Left lobe of liver (tissue), 2 donors: ENCODE results near the gene ADGRB3. TPM values are rescaled to one million over a fixed set of nuclear protein-coding genes. Genes with fewer than 3 reads are reported as not detected.
A peak's percentile ranks its signal among the peaks of the same experiment; 100 is the strongest.
"Not testable (repeated sequence)": the region's sequence is repeated elsewhere in the genome, so short reads cannot be mapped to it uniquely, and the experiment has no call there.

Source experiments
- ATAC-seq: fragments of 200-7000 bp; cut with Tn5 transposase; one replicate; pipeline ENCODE4 v1.9.1; 2020; ENCODE audit warnings: mild to moderate bottlenecking, moderate library complexity
- DNase-seq: peaks from one replicate; pipeline ENCODE4 v3.0.0-alpha.2; 2020; ENCODE audit warnings: low spot score
- total RNA-seq: library from RNA; stranded (reverse); gene quantifications from one replicate; pipeline ENCODE4 v1.2.1, GENCODE V29; 2021
- donor health status: DM: no; HTN: no; CAD: no; lungs with moderate emphysema.
- donor health status: DM: no; HTN: yes; CAD: no.

Gene ADGRB3
- total RNA-seq, 1 donor from 2014 or later, result 0.38 TPM

GRCh38 chr6:69181964-69182363, 546.9 kb downstream of the ADGRB3 start:
- ATAC-seq (no peak), DNase-seq (no peak)

- ATAC-seq, result no peak
- DNase-seq, result no peak
Observed at GRCh38 chr6:69185276-69185675, 550.2 kb downstream of the ADGRB3 start.

- ATAC-seq, result no peak
- no peak for DNase-seq
Observed at GRCh38 chr6:69202768-69203167, 567.7 kb downstream of the ADGRB3 start.

- DNase-seq (no peak), ATAC-seq (no peak)
Observed at GRCh38 chr6:69216127-69216526, 581.0 kb downstream of the ADGRB3 start.

GRCh38 chr6:69217343-69217742, 582.3 kb downstream of the ADGRB3 start:
- DNase-seq, result no peak
- ATAC-seq, result no peak

GRCh38 chr6:69220375-69220774, 585.3 kb downstream of the ADGRB3 start:
- DNase-seq, result no peak

GRCh38 chr6:69232008-69232407, 596.9 kb downstream of the ADGRB3 start:
- no peak for ATAC-seq
- DNase-seq, result no peak

More at GRCh38 chr6:69220375-69220774, 585.3 kb downstream of the ADGRB3 start:
- no peak for ATAC-seq

- ATAC-seq (no peak), DNase-seq (no peak)
Observed at GRCh38 chr6:69232496-69232895, 597.4 kb downstream of the ADGRB3 start.

GRCh38 chr6:69232911-69233448, 597.9 kb downstream of the ADGRB3 start:
- ATAC-seq, result peak; percentile 95
- peak; percentile 58 for DNase-seq

- DNase-seq (no peak), ATAC-seq (no peak)
Observed at GRCh38 chr6:69238067-69238466, 603.0 kb downstream of the ADGRB3 start.

GRCh38 chr6:69246983-69247382, 611.9 kb downstream of the ADGRB3 start:
- ATAC-seq (no peak), DNase-seq (no peak)

- ATAC-seq, result no peak
- no peak for DNase-seq
Observed at GRCh38 chr6:69261010-69261409, 625.9 kb downstream of the ADGRB3 start.

GRCh38 chr6:69263297-69263696, 628.2 kb downstream of the ADGRB3 start:
- ATAC-seq (no peak), DNase-seq (no peak)

GRCh38 chr6:69265090-69265489, 630.0 kb downstream of the ADGRB3 start:
- ATAC-seq (no peak), DNase-seq (no peak)

- no peak for DNase-seq
- ATAC-seq, result no peak
Observed at GRCh38 chr6:69265706-69266105, 630.6 kb downstream of the ADGRB3 start.

GRCh38 chr6:69276204-69276603, 641.1 kb downstream of the ADGRB3 start:
- ATAC-seq (no peak), DNase-seq (no peak)

- ATAC-seq, result no peak
- DNase-seq, result no peak
Observed at GRCh38 chr6:69279805-69280204, 644.7 kb downstream of the ADGRB3 start.

GRCh38 chr6:69280858-69281257, 645.8 kb downstream of the ADGRB3 start:
- DNase-seq (no peak), ATAC-seq (no peak)

- DNase-seq (no peak), ATAC-seq (no peak)
Observed at GRCh38 chr6:69284176-69284730, 649.2 kb downstream of the ADGRB3 start.

GRCh38 chr6:69285054-69285453, 650.0 kb downstream of the ADGRB3 start:
- ATAC-seq (no peak), DNase-seq (no peak)

- ATAC-seq (no peak), DNase-seq (no peak)
Observed at GRCh38 chr6:69286331-69286730, 651.2 kb downstream of the ADGRB3 start.

GRCh38 chr6:69288198-69288597, 653.1 kb downstream of the ADGRB3 start:
- DNase-seq, ATAC-seq: not testable (repeated sequence)
